Activated T-helper 1 cell treated with Interleukin-2 at 50 U/mL for 16 hours (primary cell): ENCODE measurements around the gene CEACAM18.
"Not testable (repeated sequence)": the region's sequence is repeated elsewhere in the genome, so short reads cannot be mapped to it uniquely, and the experiment has no call there.

Experiments used
- DNase-seq: peaks from one replicate; pipeline ENCODE4 v3.0.0-alpha.2; 2020; ENCODE audit warnings: low read depth

Gene CEACAM18

GRCh38 chr19:51478381-51479234 lies at the start of gene CEACAM18:
TSS of gene CEACAM18 (plus strand) at chr19:51478539.
- DNase-seq: no peak

GRCh38 chr19:51430221-51430620 lies 48.1 kb upstream of the CEACAM18 start:
- no peak for DNase-seq

GRCh38 chr19:51431124-51431523 lies 47.2 kb upstream of the CEACAM18 start:
- no peak for DNase-seq

GRCh38 chr19:51433043-51433442 lies 45.3 kb upstream of the CEACAM18 start:
- DNase-seq: no peak

- DNase-seq: no peak
Observed at GRCh38 chr19:51434456-51434855, 43.9 kb upstream of the CEACAM18 start.

- no peak for DNase-seq
Observed at GRCh38 chr19:51439021-51439465, 39.3 kb upstream of the CEACAM18 start.

- DNase-seq: no peak
Observed at GRCh38 chr19:51440052-51440451, 38.3 kb upstream of the CEACAM18 start.

GRCh38 chr19:51440846-51441409 lies 37.4 kb upstream of the CEACAM18 start:
- no peak for DNase-seq

GRCh38 chr19:51441410-51442390 lies 36.6 kb upstream of the CEACAM18 start:
- peak; percentile 61 for DNase-seq

GRCh38 chr19:51447510-51447909 lies 30.8 kb upstream of the CEACAM18 start:
- not testable (repeated sequence) for DNase-seq

- DNase-seq: no peak
Observed at GRCh38 chr19:51448011-51448410, 30.3 kb upstream of the CEACAM18 start.

GRCh38 chr19:51448411-51449016 lies 29.8 kb upstream of the CEACAM18 start:
- DNase-seq: no peak

GRCh38 chr19:51450730-51451307 lies 27.5 kb upstream of the CEACAM18 start:
- DNase-seq: no peak

GRCh38 chr19:51456541-51457290 lies 21.6 kb upstream of the CEACAM18 start:
- DNase-seq: no peak

GRCh38 chr19:51457351-51458013 lies 20.9 kb upstream of the CEACAM18 start:
- DNase-seq: no peak

- DNase-seq: no peak
Observed at GRCh38 chr19:51458051-51458645, 20.2 kb upstream of the CEACAM18 start, which contains the start of gene SIGLEC8. TSS of gene SIGLEC8 (minus strand) at chr19:51458454. CDS start at chr19:51458387, 67 bp downstream.

- DNase-seq: no peak
Observed at GRCh38 chr19:51458899-51459505, 19.3 kb upstream of the CEACAM18 start.

- DNase-seq: no peak
Observed at GRCh38 chr19:51460164-51460992, 18.0 kb upstream of the CEACAM18 start.
